ENCODE measurements around the gene FMNL3.
"Not testable (repeated sequence)": the region's sequence is repeated elsewhere in the genome, so short reads cannot be mapped to it uniquely, and the experiment has no call there.

FMNL3 gene, protein sequence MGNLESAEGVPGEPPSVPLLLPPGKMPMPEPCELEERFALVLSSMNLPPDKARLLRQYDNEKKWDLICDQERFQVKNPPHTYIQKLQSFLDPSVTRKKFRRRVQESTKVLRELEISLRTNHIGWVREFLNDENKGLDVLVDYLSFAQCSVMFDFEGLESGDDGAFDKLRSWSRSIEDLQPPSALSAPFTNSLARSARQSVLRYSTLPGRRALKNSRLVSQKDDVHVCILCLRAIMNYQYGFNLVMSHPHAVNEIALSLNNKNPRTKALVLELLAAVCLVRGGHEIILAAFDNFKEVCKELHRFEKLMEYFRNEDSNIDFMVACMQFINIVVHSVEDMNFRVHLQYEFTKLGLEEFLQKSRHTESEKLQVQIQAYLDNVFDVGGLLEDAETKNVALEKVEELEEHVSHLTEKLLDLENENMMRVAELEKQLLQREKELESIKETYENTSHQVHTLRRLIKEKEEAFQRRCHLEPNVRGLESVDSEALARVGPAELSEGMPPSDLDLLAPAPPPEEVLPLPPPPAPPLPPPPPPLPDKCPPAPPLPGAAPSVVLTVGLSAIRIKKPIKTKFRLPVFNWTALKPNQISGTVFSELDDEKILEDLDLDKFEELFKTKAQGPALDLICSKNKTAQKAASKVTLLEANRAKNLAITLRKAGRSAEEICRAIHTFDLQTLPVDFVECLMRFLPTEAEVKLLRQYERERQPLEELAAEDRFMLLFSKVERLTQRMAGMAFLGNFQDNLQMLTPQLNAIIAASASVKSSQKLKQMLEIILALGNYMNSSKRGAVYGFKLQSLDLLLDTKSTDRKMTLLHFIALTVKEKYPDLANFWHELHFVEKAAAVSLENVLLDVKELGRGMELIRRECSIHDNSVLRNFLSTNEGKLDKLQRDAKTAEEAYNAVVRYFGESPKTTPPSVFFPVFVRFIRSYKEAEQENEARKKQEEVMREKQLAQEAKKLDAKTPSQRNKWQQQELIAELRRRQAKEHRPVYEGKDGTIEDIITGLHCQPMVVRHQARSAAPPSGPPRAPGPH

DNA sequence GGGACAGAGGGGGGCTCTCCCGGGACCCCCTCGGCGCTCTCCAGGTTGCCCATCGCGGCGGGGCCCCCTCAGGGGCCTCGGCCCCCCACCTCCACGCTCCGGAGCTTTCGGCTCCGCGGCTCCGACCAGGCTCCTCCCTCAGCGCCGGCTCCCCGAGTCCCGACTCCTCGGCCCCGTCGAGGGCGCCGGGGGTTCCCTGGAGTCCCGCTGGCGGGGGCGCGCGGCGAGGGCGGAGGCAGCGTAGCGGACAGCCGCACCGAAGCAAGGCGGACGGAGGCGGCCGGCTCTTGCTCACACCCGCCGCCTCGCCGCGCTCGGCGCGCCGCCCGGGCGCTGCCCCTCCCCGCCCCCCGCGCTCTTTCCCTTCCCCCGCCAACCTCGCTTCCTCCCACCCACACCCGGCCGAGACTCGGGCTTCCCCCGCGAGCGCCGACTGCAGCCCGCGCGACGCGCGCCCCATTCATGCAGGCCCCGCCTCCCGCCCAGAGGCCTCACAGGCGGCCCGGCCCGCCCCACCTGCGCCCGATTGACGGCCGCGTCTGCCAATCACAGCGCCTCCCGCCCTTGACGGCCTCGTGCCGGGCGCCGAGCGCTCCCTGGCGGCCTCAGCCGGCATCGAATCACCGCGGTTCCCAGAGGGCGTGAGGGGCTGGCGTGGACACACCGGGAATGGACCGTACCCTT, at the start of gene FMNL3:
TSS of gene FMNL3 (minus strand) at position 278 of the 684 bp plus-strand sequence. CDS start at position 53, 225 bp downstream.
- H3K4me3 ChIP-seq (ENCODE audit: low read length), result peak within 1 kb of the TSS; percentile 95
- no peak for TF ChIP-seq ZNF274 (IDR thresholded peaks at IDR 0.05; ENCODE audit: low read depth, low read length)

DNA sequence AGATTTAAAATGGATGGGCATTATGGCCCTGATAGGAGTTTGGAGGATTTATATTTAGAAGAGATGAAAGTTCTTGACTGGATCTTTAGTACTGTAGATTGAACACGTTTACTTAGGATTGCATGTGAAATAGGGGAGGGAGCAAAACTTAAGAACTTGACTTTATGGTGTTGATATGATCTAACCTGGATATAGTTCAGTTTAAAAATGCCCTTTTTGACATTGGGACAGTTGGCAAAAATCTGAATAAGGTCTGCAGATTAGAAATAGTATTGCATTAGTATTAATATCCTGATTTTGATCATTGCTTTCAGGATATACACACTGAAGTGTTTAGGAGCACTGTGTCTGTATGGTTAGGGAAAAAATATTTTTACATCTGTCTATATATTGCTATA, 43.8 kb upstream of the FMNL3 start:
- H3K4me3 ChIP-seq (ENCODE audit: low read length), result no peak overlapping the region; the same call in 1 of the 2 replicates
- no peak for TF ChIP-seq ZNF274 (IDR thresholded peaks at IDR 0.05; ENCODE audit: low read depth, low read length)

DNA sequence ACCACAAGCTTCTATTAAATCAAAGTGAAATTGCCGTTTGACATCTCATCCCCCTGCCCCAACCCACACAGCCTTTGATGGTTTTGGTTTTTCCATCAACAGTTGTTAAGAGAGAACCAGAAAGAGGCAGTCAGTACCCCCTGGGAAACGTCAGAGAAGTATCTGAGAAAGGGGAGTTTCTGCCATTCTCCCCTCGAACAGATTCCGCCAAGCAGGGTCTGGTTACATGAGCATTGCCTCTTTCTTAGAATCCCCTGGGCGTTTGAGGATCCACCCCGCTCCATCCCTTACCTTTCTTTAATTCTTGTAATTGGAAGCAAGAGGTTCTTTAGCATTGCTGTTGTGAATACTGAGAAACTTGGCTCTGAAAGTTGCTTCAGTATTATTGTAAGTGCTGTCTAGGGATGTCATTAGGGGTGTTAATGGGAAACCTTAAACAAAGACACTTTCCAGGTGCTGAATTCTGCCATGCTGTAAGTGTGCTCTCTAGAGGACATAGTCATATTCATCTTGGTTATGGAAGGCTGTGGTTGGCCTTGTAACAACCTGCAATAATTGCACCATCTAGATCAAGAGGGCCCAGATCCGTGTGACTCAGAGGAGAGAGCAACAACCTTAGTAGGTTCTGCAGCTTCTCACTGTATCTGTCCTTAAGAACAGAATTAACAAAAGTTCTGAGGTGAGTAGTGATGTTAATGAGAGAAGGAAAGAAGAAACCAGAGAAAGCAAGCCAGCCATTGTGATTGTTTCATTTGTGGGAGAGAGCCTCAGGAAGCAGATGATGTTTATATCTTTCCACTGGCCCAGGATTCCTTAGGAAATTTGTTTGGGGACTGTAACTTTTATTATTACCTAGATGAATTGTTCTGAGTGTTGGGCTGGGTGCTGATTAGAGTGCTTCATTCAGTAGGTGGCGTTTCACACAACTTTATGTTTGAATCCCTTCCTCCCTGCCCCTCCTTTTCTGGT, 43.1 kb upstream of the FMNL3 start:
- no peak for TF ChIP-seq ZNF274 (IDR thresholded peaks at IDR 0.05; ENCODE audit: low read depth, low read length)
- H3K4me3 ChIP-seq (ENCODE audit: low read length), result no peak overlapping the region; the same call in 1 of the 2 replicates

DNA sequence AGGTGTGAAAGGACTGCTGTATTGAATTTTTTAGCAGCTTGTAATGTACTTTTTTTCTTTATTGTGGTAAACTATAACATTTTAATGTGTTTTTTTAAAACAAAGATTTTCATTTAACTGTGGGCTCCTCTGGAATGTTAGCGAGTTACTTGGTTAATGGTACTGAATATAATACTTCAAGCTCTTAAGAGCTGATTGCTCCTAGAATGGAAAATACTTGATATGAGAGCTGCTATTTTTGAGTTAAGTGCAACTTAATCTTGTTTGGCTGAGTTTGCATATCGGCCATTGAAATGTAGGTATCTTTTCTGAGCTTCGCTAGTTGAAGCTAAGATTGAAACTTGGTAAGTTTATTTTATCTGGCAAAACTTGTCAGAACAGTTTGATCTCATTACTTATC, 41.6 kb upstream of the FMNL3 start:
- H3K4me3 ChIP-seq (ENCODE audit: low read length), result no peak overlapping the region
- TF ChIP-seq ZNF274 (IDR thresholded peaks at IDR 0.05; ENCODE audit: low read depth, low read length), result no peak

DNA sequence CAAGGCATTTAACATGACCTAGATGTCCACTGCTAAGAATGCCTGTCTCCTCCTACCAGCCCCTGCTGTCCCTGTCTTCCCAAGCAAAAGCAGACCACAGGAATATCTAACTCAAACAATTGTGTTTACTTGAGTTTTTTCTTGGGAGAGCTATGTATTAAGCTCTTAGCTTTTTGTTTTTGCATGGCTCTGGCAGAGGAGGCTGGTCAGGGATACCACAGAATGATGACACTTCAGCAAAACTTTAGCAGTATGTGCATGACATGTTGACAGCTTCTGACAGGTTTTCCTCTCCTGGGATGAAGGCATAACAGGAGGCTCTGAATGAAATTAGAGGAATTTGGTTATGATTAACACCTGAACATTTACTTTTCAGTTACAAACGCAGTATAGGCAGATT, 41.1 kb upstream of the FMNL3 start:
- no peak for TF ChIP-seq ZNF274 (IDR thresholded peaks at IDR 0.05; ENCODE audit: low read depth, low read length)
- H3K4me3 ChIP-seq (ENCODE audit: low read length), result no peak overlapping the region

DNA sequence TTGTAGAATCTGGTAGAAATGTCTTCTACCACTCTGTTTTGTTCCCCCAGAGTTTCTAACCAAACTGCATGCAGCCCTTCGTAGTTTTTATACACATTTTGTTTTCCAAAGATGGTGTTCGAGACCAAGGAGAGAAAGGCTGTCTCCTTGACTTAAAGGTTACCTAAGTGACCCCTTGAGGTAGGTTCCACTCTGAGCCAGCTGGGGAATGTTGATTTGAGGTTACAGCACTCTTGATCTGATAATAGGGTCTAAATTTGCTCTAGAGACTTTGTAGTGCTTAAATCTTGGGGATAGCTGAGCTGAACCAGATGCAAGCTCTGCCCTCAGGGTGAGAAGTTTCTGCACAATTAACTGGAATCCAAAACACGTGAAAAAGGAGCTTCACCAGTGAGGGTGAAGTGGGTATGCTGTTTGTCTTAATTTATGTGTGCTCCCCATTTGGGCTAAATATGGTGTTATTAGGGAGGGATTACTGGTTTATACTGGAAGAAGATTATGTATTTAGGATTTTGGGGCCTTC, 37.2 kb upstream of the FMNL3 start:
- no peak for TF ChIP-seq ZNF274 (IDR thresholded peaks at IDR 0.05; ENCODE audit: low read depth, low read length)
- no peak overlapping the region; the same call in 1 of the 2 replicates for H3K4me3 ChIP-seq (ENCODE audit: low read length)

DNA sequence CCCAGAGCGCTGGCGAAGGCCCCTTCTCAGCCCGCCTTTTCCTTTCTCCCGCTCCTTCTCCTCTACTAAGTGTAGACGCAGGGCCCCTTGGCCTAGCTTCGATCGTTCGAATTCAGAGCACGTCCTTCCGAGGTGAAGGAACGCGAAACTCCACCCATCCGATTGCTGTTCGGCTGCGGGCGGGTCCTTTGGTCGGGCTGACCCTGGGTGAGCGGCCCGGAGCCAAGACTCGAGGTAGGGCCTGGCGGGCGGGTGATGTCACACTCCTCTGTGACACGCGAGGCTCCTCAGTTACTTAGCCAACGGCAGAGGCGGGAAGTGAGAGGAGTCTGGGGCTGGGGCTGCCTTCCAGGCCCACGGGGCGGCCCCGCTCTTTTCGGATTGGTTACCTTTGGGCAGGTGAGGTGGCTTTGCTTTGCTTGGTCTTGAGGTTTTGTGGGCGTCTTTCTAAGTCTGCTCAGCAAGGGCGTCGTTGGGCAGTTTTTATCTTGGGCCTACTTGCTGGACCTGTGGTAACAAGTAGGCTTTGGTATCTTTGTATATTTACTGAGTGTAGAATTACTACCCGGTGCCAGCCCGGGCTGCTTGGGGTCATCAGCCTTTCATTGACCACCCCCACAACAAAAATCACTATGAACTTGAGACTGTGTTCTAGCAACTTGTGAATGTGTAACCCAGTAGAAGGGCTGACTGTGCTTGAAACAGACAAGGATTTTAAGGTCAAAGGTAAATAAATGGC, 34.8 kb upstream of the FMNL3 start:
- H3K4me3 ChIP-seq (ENCODE audit: low read length), result peak overlapping the region; percentile 88
- no peak for TF ChIP-seq ZNF274 (IDR thresholded peaks at IDR 0.05; ENCODE audit: low read depth, low read length)

DNA sequence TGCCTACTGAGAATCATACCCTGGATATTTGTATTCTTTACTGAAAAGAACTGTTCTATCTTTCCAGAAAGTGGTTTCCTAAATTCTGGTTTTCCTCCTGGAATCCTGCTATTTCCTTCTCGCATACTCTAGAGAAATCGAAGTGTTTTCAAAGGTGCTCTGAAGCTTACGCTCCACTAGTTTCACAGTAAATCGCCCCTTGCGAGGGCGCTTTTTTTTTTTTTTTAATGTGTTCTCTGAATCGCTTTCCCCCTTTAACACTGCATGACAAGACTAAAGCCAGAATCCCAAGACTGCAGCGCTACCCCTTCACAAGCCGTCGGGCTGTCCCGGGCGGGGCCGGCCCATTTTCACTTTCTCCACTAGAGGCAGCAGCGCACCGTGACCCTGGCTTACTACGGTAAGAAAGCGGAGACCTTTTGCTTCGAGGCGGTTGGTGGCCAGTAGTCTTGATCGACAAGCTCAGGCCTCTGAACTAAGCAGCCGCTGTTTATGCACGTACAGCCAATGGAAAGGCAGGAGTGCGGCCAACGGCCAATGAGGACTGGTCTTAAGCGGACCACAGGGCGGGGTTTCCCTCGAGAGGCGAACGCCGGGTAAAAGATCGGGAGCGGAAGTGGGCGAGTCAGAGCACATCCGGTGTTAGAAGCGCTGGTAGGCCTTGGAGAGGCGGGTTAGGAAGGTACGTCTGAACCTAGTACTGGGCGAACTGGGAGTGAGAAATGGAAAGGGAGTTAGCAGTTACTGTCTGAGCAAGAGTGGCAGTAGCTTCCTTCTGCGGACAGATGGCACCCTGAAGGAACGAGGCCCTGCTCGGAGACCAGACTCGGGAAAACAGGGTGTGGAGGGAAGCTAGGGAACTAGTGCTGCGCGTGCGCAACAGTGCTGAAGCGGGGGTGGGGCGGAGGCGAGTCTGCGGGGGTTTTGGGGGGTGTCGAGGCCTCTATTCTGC, 34.0 kb upstream of the FMNL3 start, which contains the start of gene TMBIM6:
TSS of gene TMBIM6 (plus strand) at position 628 of the 952 bp plus-strand sequence. CDS start 10,937 bp downstream, outside the sequence.
- TF ChIP-seq ZNF274 (IDR thresholded peaks at IDR 0.05; ENCODE audit: low read depth, low read length), result no peak
- peak within 1 kb of the TSS; percentile 88 for H3K4me3 ChIP-seq (ENCODE audit: low read length)

DNA sequence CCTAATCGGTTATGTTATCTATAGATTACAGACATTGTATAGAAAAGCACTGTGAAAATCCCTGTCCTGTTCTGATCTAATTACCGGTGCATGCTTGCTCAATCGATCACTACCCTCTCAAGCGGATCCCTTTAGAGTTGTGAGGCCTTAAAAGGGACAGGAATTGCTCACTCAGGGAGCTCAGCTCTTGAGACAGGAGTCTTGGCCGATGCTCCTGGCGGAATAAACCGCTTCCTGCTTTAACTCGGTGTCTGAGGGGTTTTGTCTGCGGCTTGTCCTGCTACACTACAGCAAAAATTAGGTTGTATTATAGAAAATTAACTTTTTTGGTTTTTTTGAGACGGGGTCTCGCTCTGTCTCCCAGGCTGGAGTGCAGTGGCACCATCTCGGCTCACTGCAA, 33.1 kb upstream of the FMNL3 start:
- not testable (repeated sequence) for H3K4me3 ChIP-seq (ENCODE audit: low read length)

DNA sequence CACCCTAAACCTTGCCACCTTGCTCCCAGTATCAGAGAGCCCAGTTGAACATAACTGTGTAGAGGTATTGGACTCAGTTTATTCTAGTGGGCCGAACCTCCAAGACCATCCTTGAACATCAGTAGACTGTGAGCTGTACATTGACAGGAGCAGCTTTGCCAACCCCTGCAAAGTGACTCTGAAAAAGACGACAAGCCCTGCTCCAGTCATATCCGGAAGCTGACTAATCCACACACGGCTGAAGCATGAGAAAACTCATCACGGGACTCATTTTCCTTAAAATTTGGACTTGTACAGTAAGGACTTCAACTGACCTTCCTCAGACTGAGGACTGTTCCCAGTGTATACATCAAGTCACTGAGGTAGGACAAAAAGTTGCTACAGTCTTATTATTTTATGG, 31.5 kb upstream of the FMNL3 start:
- H3K4me3 ChIP-seq (ENCODE audit: low read length), result not testable (repeated sequence)

DNA sequence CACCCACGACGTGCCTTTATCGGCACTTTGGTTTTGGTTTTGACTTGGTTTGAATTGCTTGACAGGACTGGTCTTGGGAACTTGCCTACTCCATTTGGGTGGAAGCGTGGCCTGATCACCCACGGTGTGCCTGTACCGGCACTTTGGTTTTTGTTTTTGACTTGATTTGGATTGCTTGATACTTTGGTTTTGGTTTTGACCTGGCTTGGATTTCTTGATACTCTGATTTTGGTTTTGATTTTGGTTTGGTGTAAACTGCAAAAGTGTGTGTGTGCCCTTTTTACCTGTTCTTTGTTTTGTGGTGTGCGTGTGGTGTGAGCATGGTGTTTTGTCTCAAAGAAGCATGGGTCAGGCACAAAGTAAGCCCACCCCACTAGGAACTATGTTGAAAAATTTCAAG, 27.7 kb upstream of the FMNL3 start:
- H3K4me3 ChIP-seq (ENCODE audit: low read length), result not testable (repeated sequence)
